ENCODE measurements around the gene CTSD.
A peak's percentile ranks its signal among the peaks of the same experiment; 100 is the strongest.

CTSD gene

DNA sequence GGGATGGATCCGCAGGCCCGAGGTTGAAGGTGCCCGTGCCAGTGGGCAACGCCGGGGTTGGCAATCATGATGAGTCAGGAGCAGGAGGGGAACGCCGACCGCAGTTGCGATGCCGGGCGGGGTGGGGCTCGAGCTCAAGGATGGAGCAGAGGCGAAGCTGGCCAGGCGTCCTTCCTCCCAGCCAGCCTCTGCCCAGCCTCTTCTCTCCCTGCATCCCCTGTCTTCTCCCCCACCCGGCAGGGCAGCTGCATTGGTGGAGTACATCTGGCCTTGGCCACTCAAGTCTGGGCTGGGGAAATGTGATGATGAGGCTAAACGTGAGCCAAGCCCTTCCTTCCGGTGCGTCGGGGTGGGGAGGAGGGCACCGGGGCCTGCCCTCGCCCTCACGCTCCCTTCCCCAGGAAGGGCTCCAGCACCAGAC is 17.2 kb downstream of the CTSD start:
- TF ChIP-seq, protein P1, sequence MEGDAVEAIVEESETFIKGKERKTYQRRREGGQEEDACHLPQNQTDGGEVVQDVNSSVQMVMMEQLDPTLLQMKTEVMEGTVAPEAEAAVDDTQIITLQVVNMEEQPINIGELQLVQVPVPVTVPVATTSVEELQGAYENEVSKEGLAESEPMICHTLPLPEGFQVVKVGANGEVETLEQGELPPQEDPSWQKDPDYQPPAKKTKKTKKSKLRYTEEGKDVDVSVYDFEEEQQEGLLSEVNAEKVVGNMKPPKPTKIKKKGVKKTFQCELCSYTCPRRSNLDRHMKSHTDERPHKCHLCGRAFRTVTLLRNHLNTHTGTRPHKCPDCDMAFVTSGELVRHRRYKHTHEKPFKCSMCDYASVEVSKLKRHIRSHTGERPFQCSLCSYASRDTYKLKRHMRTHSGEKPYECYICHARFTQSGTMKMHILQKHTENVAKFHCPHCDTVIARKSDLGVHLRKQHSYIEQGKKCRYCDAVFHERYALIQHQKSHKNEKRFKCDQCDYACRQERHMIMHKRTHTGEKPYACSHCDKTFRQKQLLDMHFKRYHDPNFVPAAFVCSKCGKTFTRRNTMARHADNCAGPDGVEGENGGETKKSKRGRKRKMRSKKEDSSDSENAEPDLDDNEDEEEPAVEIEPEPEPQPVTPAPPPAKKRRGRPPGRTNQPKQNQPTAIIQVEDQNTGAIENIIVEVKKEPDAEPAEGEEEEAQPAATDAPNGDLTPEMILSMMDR (IDR thresholded peaks at IDR 0.05; ENCODE audit: poor library complexity, severe bottlenecking), result no peak
- H3K36me3 ChIP-seq (ENCODE audit: low read depth), result no peaks in the 10 kb centered on the region
- DNase-seq (ENCODE audit: low spot score), result no peak
- H3K27me3 ChIP-seq (ENCODE audit: insufficient read depth, poor library complexity, severe bottlenecking), result peaks cover 12% of the 10 kb centered on the region
- H3K27ac ChIP-seq (ENCODE audit: poor library complexity, severe bottlenecking), result no peak overlapping the region
- no peak overlapping the region for H3K4me3 ChIP-seq (ENCODE audit: severe bottlenecking)
- ATAC-seq (ENCODE audit: low read depth), result no peak
- H3K4me1 ChIP-seq (ENCODE audit: insufficient read depth, poor library complexity, severe bottlenecking), result peaks cover 6% of the 10 kb centered on the region
- no peaks in the 10 kb centered on the region for H3K9me3 ChIP-seq (ENCODE audit: severe bottlenecking)

GRCh38 chr11:1745701-1746320 is 17.9 kb downstream of the CTSD start:
- peaks cover 6% of the 10 kb centered on the region for H3K4me1 ChIP-seq (ENCODE audit: insufficient read depth, poor library complexity, severe bottlenecking)
- no peaks in the 10 kb centered on the region for H3K9me3 ChIP-seq (ENCODE audit: severe bottlenecking)
- no peak overlapping the region for H3K4me3 ChIP-seq (ENCODE audit: severe bottlenecking)
- ATAC-seq (ENCODE audit: low read depth) (no peak), DNase-seq (ENCODE audit: low spot score) (peak; percentile 19)
- no peaks in the 10 kb centered on the region for H3K36me3 ChIP-seq (ENCODE audit: low read depth)
- no peak overlapping the region for H3K27ac ChIP-seq (ENCODE audit: poor library complexity, severe bottlenecking)
- peaks cover 12% of the 10 kb centered on the region for H3K27me3 ChIP-seq (ENCODE audit: insufficient read depth, poor library complexity, severe bottlenecking)
- TF ChIP-seq, protein P1 (IDR thresholded peaks at IDR 0.05; ENCODE audit: poor library complexity, severe bottlenecking), result no peak

DNA sequence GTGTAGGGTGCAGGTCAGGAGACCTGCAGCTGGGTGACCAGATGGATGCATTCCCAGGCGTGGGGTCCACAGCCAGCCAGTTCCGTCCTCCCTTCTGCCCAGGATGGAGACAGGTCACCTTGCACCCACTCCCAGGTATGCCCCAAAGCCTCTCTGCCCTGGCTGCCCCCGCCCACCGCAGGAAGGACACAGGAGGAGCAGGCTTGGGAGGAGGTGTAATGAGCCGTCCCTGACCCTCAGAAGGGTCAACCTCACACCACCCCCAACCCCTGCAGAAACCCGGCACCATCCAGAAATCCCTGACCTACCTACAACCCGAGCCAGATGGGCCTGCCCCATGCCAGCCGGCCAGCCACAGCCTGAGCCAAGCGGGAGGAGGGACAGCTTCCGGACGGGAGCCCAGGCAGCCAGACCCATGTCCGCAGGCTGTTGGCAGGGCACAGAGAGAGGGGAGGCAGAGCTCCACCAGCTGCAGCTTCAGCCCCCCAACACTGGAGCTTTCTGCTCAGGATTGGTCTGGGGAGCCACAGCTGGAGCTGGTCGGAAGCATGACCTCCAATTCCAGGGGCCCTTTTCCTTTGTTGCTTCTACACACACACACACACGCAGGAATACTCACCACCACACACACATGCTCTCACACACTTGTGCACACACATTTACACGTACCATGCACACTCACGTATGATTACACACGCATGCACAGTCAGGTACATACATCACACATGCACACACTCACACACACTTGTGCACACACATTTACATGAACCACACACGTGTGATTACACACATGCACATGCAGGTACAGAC is 18.6 kb downstream of the CTSD start:
- Histone ChIP-seq H3K4me1 (ENCODE audit: insufficient read depth, poor library complexity, severe bottlenecking) (peaks cover 1% of the 10 kb centered on the region), H3K9me3 (ENCODE audit: severe bottlenecking) (no peaks in the 10 kb centered on the region), H3K36me3 (ENCODE audit: low read depth) (no peaks in the 10 kb centered on the region), H3K4me3 (ENCODE audit: severe bottlenecking) (no peak overlapping the region), H3K27ac (ENCODE audit: poor library complexity, severe bottlenecking) (no peak overlapping the region), H3K27me3 (ENCODE audit: insufficient read depth, poor library complexity, severe bottlenecking) (peaks cover 12% of the 10 kb centered on the region)
- TF ChIP-seq, protein P1 (IDR thresholded peaks at IDR 0.05; ENCODE audit: poor library complexity, severe bottlenecking), result no peak
- DNase-seq (ENCODE audit: low spot score) (peak; percentile 24), ATAC-seq (ENCODE audit: low read depth) (no peak)

GRCh38 chr11:1744137-1744886 is 19.4 kb downstream of the CTSD start:
- ATAC-seq (ENCODE audit: low read depth) (no peak), DNase-seq (ENCODE audit: low spot score) (no peak)
- Histone ChIP-seq H3K27me3 (ENCODE audit: insufficient read depth, poor library complexity, severe bottlenecking) (peaks cover 12% of the 10 kb centered on the region), H3K4me1 (ENCODE audit: insufficient read depth, poor library complexity, severe bottlenecking) (no peaks in the 10 kb centered on the region), H3K9me3 (ENCODE audit: severe bottlenecking) (no peaks in the 10 kb centered on the region), H3K36me3 (ENCODE audit: low read depth) (no peaks in the 10 kb centered on the region), H3K4me3 (ENCODE audit: severe bottlenecking) (no peak overlapping the region), H3K27ac (ENCODE audit: poor library complexity, severe bottlenecking) (no peak overlapping the region)
- TF ChIP-seq, protein P1 (IDR thresholded peaks at IDR 0.05; ENCODE audit: poor library complexity, severe bottlenecking), result no peak

Data from RWPE2 (cell line).